SH-SY5Y (cell line): Measurements from ENCODE around the gene GJC3.

Source experiments
- GATA2 ChIP-seq: IDR thresholded peaks from 2 replicates; pipeline ENCODE4 v1.6.1; 2011; ENCODE audit warnings: mild to moderate bottlenecking, low read depth, low read length
- GATA3 ChIP-seq: IDR thresholded peaks from 2 replicates; pipeline ENCODE4 v1.6.1; 2011; ENCODE audit warnings: low read depth, mild to moderate bottlenecking, low read length, moderate library complexity

Gene GJC3, protein sequence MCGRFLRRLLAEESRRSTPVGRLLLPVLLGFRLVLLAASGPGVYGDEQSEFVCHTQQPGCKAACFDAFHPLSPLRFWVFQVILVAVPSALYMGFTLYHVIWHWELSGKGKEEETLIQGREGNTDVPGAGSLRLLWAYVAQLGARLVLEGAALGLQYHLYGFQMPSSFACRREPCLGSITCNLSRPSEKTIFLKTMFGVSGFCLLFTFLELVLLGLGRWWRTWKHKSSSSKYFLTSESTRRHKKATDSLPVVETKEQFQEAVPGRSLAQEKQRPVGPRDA

DNA sequence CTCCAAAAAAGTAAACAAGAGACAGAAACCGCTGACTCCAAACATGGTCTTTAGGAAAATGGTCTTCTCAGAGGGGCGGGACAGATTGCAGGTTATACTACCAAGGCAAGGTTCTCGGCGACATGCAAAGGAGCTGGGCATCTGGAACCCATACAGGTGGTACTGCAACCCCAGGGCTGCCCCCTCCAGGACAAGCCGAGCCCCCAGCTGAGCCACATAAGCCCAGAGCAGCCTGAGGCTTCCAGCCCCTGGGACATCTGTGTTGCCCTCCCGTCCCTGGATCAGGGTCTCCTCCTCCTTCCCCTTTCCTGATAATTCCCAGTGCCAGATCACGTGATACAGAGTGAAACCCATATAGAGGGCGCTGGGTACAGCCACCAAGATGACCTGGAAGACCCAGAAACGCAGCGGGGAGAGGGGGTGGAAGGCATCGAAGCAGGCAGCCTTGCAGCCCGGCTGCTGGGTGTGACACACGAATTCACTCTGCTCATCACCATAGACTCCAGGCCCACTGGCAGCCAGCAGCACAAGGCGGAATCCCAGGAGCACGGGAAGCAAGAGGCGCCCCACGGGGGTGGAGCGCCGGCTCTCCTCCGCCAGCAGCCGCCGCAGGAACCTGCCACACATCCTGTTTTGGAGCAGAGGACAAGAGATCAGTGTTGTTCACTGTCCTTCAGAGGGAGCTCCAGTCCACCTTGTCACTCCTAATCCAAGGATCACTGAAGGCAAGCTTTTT is at the start of gene GJC3:
GJC3 (minus strand) TSS at position 627 of the 736 bp plus-strand sequence; CDS start at position 627, 0 bp downstream.
- TF ChIP-seq GATA2 (no peak), GATA3 (no peak)

GRCh38 chr7:99976626-99977025 is 47.2 kb upstream of the GJC3 start:
- TF ChIP-seq GATA3, result no peak

DNA sequence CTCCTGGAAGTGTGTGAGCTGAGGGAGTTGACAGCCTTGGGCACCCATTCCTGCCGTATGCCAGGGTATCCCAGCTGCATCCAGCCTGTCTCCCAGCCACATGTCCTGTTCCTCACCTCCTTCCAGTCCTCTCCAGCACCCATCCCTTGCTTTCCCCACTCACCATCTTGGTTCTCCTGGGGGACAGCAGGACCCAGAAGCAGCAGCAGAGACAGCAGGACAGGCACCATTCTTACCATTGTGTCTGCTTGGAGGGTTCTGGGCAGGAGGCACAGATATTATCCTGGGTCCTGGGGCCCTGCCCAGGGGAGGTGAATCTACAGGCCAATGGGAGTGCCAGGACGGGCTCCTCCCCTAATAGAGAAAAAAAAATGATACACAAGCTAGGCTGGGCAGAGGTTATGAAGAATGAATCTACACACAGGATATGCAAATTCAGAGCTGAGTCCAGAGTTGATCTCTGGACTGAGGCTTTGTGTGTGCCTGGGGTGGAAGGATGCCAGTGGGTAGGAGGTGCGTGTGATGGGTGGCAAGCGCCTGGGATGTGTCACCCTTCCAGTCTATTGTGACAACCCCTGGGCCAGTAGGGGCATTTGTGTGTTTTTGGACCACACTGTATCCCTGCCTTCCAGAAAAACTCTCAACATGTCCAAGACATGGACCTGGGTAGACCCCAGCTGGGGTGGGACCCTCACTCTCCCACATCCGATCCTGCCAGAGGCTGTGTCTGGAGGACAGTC is 46.5 kb upstream of the GJC3 start, which contains the start of gene AZGP1:
AZGP1 (minus strand) TSS at position 250 of the 740 bp plus-strand sequence; CDS start at position 239, 11 bp downstream.
- TF ChIP-seq GATA3, result no peak
- no peak for TF ChIP-seq GATA2

- TF ChIP-seq GATA2 (no peak), GATA3 (no peak)
These were observed 45.3 kb upstream of the GJC3 start for GRCh38 chr7:99974681-99975080.

DNA sequence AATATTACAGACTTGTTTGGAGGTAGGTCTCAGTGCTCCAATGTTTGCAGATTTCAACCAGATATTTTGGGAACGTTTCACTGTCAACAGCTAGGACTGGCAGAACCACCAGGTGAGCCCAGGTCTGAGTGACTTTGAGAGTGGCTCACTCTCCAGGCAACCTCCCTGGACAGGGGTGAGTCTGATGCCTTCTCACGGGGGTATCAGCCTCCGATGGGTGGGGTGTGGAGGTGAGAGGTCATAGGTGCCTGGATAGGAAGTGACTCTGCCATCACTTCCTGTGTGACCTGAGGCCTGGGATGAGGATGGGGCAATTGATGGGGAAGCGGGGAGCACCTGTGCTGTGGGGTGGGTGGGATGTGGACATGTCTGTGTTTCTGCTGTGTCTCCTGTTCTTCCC is 41.8 kb upstream of the GJC3 start:
- no peak for TF ChIP-seq GATA3

DNA sequence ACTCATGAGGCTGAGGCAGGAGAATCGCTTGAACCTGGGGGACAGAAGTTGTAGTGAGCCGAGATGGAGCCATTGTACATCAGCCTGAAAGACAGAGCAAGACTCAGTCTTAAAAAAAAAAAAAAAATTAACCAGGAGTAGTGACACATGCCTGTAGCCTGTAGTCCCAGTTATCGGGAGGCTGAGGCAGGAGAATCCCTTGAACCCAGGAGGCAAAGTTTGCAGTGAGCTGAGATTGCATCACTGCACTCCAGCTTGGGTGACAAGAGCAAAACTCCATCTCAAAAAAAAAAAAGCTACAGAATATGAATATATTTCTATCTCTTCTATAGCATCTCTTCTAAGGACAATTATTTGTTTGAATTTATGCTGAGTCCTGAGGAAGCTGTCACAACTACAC is 39.9 kb upstream of the GJC3 start:
- TF ChIP-seq GATA2, result no peak
- no peak for TF ChIP-seq GATA3

DNA sequence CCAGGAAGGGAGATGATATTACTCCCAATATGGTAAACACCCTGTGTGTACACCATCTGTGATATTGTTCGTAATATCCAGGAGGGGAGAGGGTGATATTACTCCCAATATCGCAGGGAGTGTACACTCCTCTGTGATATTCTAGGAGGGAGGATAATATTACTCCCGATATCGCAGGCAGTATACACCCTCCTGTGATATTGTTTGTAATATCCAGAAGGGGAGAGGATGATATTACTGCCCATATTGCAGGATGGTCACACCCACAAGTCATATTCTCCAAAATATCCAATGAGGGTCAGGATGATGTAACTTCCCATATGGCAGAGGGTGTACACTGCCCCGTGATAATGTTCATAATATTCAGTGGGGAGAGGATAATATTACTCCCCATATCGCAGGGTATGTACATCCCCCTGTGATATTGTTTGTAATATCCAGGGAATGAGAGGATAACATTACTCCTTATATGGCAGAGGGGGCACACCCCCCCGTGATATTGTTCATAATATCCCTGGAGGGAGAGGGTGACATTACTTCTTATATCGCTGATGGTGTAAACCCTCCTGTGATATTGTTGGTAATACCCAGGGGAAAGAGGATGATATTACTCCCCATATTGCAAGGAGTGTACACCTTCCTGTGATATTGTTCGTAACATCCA is 29.3 kb upstream of the GJC3 start:
- TF ChIP-seq GATA2 (no peak), GATA3 (no peak)

GRCh38 chr7:99955247-99955646 is 25.8 kb upstream of the GJC3 start:
- TF ChIP-seq GATA2 (no peak), GATA3 (no peak)

DNA sequence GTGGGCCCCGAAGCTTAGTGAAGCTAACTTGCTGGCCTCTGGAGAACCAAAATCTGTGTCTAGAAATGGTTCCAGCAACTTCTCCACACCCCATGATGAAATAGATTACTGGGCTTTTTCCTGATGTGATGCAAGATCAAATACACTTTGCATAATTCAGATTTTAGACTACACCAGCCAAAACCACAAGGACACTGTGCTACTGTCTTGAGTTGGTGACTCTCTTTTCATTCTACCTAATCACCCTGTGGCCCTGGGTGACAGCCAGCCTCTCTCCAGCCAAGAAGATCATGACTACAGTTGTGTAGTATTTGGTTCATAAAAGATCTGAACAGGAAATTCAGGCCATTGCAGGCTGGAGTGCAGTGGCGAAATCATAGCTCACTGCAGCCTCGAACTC is 24.2 kb upstream of the GJC3 start:
- no peak for TF ChIP-seq GATA3
- no peak for TF ChIP-seq GATA2

DNA sequence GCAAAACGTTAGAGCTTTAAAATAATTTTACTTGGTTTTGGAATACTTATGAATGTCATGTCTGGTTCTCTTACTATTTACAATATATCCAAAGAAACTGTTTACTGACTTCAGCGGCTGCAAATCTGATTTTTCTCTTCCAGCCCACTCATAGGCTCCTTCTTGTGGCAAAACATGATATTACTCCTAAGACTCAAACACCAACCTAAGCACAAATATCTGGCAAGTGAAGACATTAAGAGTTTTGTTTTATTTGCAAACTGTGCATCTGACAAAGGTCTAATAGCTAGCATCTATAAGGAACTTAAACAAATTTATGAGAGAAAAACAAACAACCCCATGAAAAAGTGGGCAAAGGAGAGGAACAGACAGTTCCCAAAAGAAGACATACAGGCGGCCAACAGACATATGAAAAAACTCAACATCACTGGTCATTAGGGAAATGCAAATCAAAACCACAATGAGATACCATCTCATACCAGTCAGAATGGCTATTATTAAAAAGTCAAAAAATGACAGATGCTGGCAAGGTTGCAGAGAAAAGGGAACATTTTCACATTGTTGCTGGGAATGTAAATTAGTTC is 20.3 kb upstream of the GJC3 start:
- no peak for TF ChIP-seq GATA3

DNA sequence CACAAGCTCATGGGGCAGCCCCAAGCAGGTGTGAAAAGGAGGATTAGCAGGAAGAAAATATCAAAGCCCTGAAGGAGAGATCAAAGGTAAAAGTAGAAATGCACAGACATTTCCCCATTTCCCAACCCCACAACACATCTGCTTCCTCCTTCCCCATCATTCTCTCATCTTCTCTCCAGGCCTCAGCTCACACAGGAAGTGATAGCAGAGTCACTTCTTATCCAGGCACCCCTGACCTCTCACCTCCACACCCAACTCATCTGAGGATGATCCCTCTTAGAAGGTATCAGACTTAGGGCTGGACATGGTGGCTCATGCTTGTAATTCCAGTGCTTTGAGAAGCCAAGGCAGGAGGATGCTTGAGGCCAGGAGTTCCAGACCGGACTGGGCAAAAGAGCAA is 18.2 kb upstream of the GJC3 start:
- TF ChIP-seq GATA3 (no peak), GATA2 (no peak)

DNA sequence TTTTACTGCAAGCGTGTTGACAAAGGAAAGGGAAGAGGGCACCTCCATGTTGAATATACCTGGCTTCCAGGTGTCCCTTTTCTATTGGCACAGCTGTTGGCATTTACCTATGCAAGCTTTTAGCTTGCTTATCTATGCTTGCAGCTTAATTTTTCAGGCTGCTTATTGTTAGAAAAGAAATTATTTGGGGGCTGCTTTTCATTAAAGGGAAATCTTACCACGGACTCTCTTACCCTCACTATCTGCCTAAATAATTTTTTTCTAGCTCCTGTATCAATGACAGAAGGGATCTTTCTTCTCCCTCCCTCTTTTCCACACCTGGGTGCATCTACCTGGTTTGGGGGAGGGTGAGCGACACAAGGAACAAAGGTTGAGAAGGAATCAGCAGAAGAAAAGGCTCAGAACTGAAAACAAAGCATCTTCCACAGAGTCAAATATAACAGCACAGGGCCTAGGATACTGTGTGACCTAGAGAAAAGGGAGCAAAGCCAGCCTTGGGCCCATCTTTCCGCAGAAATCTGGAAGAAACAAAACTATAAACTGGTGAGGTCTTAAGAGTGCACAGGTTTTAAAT is 15.2 kb upstream of the GJC3 start:
- no peak for TF ChIP-seq GATA3
- no peak for TF ChIP-seq GATA2

DNA sequence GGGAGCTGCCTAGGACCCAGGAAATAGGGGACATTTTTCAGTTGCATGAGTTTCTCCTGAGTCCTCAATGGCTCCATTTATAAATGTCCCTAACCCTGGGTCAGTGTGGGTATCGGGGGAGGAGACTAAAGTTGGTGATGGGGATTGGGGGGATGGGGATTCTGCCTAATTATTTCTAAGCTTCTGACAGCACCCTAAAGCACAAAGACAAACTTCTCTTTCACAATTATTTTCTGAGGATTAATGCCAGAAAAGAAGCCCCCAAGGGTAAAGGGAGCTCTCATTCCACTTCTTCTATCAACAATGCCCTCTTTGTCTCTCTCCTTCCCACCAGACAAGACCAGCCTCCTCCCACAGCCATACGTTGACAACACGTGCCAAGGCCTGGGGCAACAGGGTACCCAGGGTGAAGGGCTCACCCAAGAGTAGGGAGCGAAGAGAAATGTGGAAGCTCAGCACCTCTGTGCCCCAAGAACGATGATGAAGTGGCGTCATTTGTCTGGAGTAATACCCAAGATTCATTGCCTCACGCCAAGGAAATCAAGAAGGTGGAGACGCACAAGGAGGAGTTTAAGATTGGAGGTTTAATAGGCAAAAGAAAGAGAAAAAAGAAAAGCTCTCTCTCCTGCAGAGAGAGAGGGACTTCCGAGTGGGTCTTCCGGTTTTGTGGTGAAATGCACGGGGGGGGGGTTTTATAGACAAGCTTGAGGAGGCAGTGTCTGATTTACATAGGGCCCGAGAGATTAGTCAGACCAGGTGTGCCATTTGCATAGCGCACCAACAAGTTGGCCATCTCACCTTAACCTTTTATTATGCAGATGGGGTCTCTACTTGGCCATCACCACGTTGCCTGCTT is 14.4 kb upstream of the GJC3 start:
- no peak for TF ChIP-seq GATA2
- TF ChIP-seq GATA3, result no peak
